Activated T-helper 2 cell treated with anti-CD3 and anti-CD28 coated beads, Interferon-gamma antibody, Interleukin-2, Interleukin-4, amounts not matched to agents 10 μg/mL and 5 μg/mL and 100 μg/mL, durations not matched to agents 14 hours and 24 hours and 36 hours (primary cell): Measurements from ENCODE around the gene MAGI2. TPM values are rescaled to one million over a fixed set of nuclear protein-coding genes. Genes with fewer than 3 reads are reported as not detected.

ENCODE experiments used
- DNase-seq: peaks from one replicate; pipeline ENCODE4 v3.0.0; 2021; ENCODE audit warnings: low spot score
- H3K27ac Mint-ChIP-seq: one replicate; pipeline ENCODE4 v1.8.0; 2021; ENCODE audit warnings: mixed read lengths
- H3K27me3 Mint-ChIP-seq: one replicate; pipeline ENCODE4 v1.8.0; 2021; ENCODE audit warnings: low read depth, mixed read lengths
- H3K36me3 Mint-ChIP-seq: one replicate; pipeline ENCODE4 v1.8.0; 2021; ENCODE audit warnings: low read depth, mixed read lengths
- H3K4me1 Mint-ChIP-seq: one replicate; pipeline ENCODE4 v1.8.0; 2021; ENCODE audit warnings: low read depth, mixed read lengths
- H3K4me3 Mint-ChIP-seq: one replicate; pipeline ENCODE4 v1.8.0; 2021; ENCODE audit warnings: low read depth, mild to moderate bottlenecking, moderate library complexity, mixed read lengths
- H3K9me3 Mint-ChIP-seq: one replicate; pipeline ENCODE4 v1.8.0; 2021; ENCODE audit warnings: mixed read lengths
- intact Hi-C: fragments of 100-400 bp; cut with micrococcal nuclease; formaldehyde crosslinking; loops from one replicate; pipeline ENCODE4 v1.15.1; 2023
- total RNA-seq: library from RNA; stranded (reverse); gene quantifications from 2 replicates; pipeline ENCODE4 v1.2.3, GENCODE V29; 2022

Gene MAGI2
- total RNA-seq, 1 donor from 2014 or later, result 0.21 TPM

DNA sequence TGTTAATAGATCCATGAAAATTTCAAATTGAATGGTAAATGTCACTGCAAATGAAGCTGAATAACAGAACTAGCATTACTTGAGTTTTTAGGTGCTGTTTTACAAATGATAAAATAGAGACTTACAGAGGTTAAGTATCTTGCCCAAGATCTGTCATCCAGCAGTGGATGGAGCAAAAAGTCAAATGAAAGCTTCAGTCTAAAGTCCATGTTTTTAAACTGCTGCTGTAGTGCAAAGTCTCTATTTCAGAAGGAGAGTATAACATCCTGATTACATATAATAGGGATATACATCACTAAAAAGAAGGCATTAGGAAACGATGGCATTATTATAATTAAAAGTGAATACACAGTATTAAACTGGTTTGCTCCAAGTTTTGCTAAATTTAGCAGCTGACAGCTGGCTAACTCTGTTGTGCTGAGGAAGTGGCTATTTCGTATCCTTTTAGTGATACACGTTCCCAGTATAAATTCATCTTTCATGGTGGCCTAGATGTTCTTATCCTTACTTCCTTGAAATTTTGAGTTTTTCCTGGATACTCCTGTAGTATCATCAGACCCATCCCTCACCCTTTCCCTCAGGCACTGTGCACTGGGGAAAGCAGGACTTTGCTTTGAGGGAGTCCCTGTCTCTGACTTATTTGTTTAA is 603.2 kb downstream of the MAGI2 start:
- Mint-ChIP-seq H3K4me3 (no peak overlapping the region), H3K27me3 (no peaks in the 10 kb centered on the region), H3K4me1 (no peaks in the 10 kb centered on the region), H3K9me3 (no peaks in the 10 kb centered on the region), H3K27ac (no peak overlapping the region), H3K36me3 (no peaks in the 10 kb centered on the region)
- intact Hi-C loops, result no loop called here
- DNase-seq, result no peak

DNA sequence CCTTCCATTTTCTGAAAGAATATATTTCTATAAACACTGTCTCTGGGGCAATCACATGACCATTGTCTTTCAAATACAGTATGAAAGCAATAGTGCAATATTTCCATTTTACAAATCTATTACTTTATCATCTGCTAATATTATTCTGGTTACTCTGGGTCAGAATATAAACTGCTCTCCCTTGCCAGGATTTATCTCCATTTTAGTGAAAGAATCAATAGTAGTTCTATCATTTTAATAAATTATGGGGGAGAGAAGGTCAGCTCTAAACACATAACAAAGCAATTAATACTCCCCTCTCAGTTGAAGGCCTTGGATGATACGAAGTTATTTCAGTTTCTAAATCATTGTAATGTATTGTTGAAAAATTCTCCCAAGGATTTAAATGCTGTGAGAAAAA is 608.3 kb downstream of the MAGI2 start:
- no peaks in the 10 kb centered on the region for H3K36me3 Mint-ChIP-seq
- DNase-seq, result no peak
- intact Hi-C loops, result no loop called here

DNA sequence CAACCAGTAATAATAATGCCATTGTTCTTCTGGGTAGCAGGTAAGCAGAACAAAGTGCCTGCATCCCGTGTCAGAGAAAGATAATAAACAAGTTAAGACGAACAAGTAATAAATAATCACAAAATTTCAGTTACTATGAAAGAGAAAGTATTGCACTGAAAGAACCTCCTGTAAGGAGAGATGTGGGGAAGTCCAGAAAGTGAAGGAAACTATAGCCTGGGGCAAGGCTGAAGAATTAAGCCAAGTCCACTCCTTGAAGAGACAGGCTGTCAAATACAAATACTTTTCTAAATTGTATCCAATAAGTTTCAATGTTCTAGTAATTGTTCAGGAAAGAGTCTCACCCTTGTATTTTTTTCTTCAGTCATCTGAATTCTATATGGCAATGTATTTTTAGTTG is 611.4 kb downstream of the MAGI2 start:
- no peak for DNase-seq
- H3K27me3 Mint-ChIP-seq, result no peaks in the 10 kb centered on the region
- H3K4me3 Mint-ChIP-seq, result no peak overlapping the region
- no peaks in the 10 kb centered on the region for H3K4me1 Mint-ChIP-seq
- intact Hi-C loops, result no loop called here
- no peak overlapping the region for H3K27ac Mint-ChIP-seq
- no peaks in the 10 kb centered on the region for H3K36me3 Mint-ChIP-seq
- no peaks in the 10 kb centered on the region for H3K9me3 Mint-ChIP-seq

More for the DNA sequence above, 608.3 kb downstream of the MAGI2 start:
- H3K4me3 Mint-ChIP-seq, result no peak overlapping the region
- H3K27me3 Mint-ChIP-seq, result no peaks in the 10 kb centered on the region
- H3K9me3 Mint-ChIP-seq, result no peaks in the 10 kb centered on the region
- no peak overlapping the region for H3K27ac Mint-ChIP-seq
- H3K4me1 Mint-ChIP-seq, result no peaks in the 10 kb centered on the region

DNA sequence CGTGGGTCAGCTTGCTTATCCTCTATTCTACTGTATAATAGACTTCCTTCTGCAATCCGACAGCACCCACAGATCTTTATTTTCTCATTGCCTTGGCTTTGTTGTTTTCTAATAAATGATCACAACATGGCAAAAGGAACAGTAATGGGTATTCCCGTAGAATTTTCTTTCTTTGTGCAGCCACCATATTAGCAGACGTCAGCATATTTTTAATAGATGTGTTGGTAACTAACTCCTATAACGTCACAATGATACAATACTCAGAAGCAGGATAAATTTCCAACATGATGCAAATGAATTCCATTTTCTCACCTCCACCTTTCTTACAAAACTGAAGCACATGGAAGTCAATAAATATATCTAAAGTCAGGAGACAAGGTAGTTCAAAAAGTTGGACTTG is 617.6 kb downstream of the MAGI2 start:
- Mint-ChIP-seq H3K4me1 (no peaks in the 10 kb centered on the region), H3K4me3 (no peak overlapping the region), H3K9me3 (peaks cover 4% of the 10 kb centered on the region), H3K36me3 (no peaks in the 10 kb centered on the region), H3K27me3 (no peaks in the 10 kb centered on the region), H3K27ac (no peak overlapping the region)
- intact Hi-C loops, result no loop called here
- no peak for DNase-seq

DNA sequence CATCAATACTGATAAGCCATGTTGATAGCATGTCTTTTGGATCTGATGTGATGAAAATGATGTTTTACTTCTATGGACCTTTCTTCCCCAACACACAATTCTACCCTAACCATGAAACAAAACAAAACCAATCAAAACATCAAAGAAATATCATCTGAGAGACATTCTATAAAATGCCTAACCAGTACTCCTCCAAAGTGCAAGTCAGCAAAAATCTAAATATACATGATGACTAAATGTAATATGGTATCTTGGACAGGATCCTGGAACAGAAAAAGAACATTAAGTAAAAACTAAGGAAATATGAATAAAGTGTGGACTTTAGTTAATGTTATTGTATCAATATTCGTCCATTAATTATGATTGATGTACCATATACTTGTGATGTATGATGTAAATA is 625.1 kb downstream of the MAGI2 start:
- no peak overlapping the region for H3K4me3 Mint-ChIP-seq
- no peak overlapping the region for H3K27ac Mint-ChIP-seq
- H3K27me3 Mint-ChIP-seq, result no peaks in the 10 kb centered on the region
- H3K9me3 Mint-ChIP-seq, result no peaks in the 10 kb centered on the region
- H3K36me3 Mint-ChIP-seq, result no peaks in the 10 kb centered on the region
- DNase-seq, result no peak
- H3K4me1 Mint-ChIP-seq, result no peaks in the 10 kb centered on the region
- intact Hi-C loops, result no loop called here

DNA sequence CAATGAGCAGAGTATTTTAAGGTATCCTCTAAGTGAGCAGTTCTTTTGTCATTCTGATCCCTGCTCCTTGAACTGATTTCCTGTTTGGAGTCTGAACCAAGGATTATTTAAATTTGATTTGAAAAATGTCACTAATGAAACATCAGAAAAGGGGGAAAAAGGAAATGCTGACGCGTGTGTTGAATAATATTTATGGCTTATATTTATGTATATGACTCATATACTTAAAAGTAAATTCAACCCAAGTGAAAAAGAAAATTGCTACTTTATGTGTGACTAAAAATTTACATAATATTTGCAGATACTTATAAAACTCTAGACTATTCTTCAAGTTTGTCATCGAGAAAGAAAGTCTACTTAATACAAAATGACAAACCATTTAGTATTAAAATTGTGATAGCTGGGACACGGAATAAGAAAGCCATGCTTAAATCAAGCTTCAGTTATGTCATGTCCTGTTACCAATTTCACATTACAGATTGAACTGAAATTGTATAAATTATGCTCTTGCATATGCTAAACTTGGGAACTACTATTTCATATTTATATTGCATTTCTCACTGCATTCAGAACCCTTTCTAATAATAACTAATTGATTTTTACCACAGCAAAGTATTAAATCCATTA is 649.9 kb downstream of the MAGI2 start:
- Mint-ChIP-seq H3K4me1 (no peaks in the 10 kb centered on the region), H3K27ac (no peak overlapping the region), H3K27me3 (no peaks in the 10 kb centered on the region), H3K4me3 (no peak overlapping the region), H3K36me3 (no peaks in the 10 kb centered on the region), H3K9me3 (peaks cover 16% of the 10 kb centered on the region)
- intact Hi-C loops, result no loop called here
- DNase-seq, result no peak

DNA sequence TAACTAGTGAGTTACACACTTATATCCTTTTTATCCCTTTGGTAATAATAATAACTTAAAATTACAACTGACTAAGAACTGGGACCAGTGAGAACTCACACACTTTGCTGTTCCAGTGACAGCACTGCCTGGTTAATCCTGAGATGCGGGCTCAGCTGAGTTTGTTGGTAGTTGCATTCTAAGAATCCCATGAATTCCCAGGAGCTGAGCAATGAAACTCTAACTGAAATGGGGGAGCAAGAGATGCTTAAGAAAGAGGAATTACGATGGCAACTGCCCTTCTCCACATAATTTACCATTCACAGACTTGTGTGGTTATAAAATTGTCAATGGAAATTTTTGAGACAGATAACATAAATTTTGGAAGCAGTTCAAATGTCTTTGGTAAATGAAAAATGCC is 659.4 kb downstream of the MAGI2 start:
- H3K4me1 Mint-ChIP-seq, result no peaks in the 10 kb centered on the region
- H3K27ac Mint-ChIP-seq, result no peak overlapping the region
- no peak for DNase-seq
- H3K4me3 Mint-ChIP-seq, result no peak overlapping the region
- H3K36me3 Mint-ChIP-seq, result no peaks in the 10 kb centered on the region
- H3K9me3 Mint-ChIP-seq, result peaks cover 11% of the 10 kb centered on the region
- H3K27me3 Mint-ChIP-seq, result no peaks in the 10 kb centered on the region
- intact Hi-C loops, result no loop called here

DNA sequence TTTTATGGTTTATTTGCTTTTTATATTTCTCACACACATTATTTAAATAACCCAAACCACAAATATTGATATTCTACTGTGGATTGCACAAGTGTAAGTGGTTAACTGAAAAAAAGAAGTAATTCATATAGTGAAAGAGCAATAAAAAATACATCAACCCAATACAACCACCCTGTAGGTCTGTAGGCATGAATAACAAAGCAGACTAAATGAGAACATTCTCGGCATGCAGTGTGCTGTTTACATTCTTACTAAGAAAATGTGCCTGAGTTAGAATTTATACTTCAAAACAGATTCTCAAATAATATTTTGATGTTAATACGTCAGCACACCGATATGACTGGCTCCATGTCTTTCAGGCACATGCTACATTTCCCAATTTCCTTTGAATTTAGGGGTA is 660.8 kb downstream of the MAGI2 start:
- Mint-ChIP-seq H3K36me3 (no peaks in the 10 kb centered on the region), H3K27me3 (no peaks in the 10 kb centered on the region), H3K27ac (no peak overlapping the region), H3K9me3 (peaks cover 11% of the 10 kb centered on the region), H3K4me1 (no peaks in the 10 kb centered on the region), H3K4me3 (no peak overlapping the region)
- intact Hi-C loops, result no loop called here
- DNase-seq, result no peak

DNA sequence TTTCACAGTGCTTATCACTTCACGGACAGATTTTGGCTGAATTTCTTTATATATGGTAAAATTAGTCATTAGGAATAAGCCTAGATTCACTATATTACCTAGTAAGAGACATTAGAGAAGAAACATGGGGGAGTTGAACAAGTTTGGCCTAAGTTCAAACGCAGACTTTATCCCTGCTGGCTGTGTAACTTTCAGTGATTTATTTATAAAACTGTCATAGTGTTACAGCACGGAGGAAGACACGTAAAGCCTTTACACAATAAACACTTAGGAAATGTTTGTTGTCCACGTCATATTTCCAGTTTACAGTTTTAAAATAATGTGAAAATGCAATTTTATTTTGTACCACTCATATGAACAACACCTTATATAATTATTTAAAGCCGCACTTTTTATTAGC is 661.5 kb downstream of the MAGI2 start:
- H3K4me3 Mint-ChIP-seq, result no peak overlapping the region
- no peaks in the 10 kb centered on the region for H3K36me3 Mint-ChIP-seq
- peaks cover 11% of the 10 kb centered on the region for H3K9me3 Mint-ChIP-seq
- H3K4me1 Mint-ChIP-seq, result no peaks in the 10 kb centered on the region
- DNase-seq, result no peak
- intact Hi-C loops, result no loop called here
- no peaks in the 10 kb centered on the region for H3K27me3 Mint-ChIP-seq
- no peak overlapping the region for H3K27ac Mint-ChIP-seq

DNA sequence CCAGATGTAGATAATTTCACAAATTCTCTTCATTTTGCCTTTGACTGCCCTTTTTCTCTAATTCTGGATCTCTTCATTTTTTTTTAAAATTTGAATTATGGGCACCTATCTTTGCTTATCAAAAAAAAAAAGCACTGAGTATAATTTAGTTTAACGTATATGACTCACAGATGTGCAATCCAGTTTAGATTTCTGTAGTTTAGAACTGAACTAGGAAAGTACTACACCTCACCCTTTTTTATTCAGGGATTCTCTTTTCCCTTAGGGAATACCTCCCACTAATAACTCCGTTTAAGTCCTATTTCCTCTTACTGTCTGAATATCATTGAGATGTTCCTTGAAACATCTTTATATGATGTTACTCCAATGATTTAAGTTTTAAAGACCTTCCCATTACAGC is 665.0 kb downstream of the MAGI2 start:
- DNase-seq, result no peak
- H3K36me3 Mint-ChIP-seq, result no peaks in the 10 kb centered on the region
- H3K4me1 Mint-ChIP-seq, result no peaks in the 10 kb centered on the region
- intact Hi-C loops, result no loop called here
- H3K9me3 Mint-ChIP-seq, result no peaks in the 10 kb centered on the region
- H3K27ac Mint-ChIP-seq, result no peak overlapping the region
- H3K27me3 Mint-ChIP-seq, result no peaks in the 10 kb centered on the region
- H3K4me3 Mint-ChIP-seq, result no peak overlapping the region

DNA sequence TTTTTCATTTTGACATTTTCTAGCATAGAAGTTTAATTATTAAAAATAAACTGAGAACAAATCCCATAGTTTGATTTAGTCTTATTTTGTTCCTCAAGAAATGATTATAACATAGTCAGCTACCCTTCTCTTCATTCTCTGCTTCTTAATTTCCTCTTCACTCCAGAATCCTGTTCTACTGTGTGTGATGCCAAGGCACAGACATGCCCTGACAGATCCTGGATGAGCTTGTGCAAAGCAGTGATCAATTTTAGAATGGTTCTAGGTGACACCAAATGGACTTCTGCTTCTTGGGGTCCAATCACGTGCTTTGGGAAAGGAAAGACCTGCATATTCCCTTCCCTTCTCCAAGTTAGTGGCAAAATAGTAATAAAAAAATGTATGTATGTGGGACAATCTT is 665.6 kb downstream of the MAGI2 start:
- no peak overlapping the region for H3K4me3 Mint-ChIP-seq
- no peaks in the 10 kb centered on the region for H3K9me3 Mint-ChIP-seq
- no peak for DNase-seq
- intact Hi-C loops, result no loop called here
- no peak overlapping the region for H3K27ac Mint-ChIP-seq
- H3K4me1 Mint-ChIP-seq, result no peaks in the 10 kb centered on the region
- no peaks in the 10 kb centered on the region for H3K36me3 Mint-ChIP-seq
- H3K27me3 Mint-ChIP-seq, result no peaks in the 10 kb centered on the region

DNA sequence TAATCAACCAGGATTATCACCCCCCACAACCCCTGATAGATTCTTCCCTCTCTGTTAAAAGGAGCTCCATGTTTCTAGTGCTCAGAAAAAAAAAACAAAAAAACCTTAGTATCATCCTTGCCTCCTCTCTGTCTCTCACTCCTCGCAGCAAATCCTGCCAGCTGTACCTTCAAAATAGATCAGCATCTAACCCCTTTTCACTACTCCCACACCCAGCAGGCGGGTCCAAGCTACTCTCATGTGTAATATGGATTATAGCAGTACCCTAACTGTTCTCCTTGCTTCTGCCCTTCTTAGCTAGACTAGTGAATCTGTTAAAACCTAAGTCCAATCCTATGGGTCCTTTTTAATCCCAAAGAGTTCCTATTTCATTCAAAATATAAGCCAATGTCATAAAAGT is 667.4 kb downstream of the MAGI2 start:
- Mint-ChIP-seq H3K9me3 (no peaks in the 10 kb centered on the region), H3K27ac (no peak overlapping the region), H3K36me3 (no peaks in the 10 kb centered on the region), H3K27me3 (no peaks in the 10 kb centered on the region), H3K4me3 (no peak overlapping the region), H3K4me1 (no peaks in the 10 kb centered on the region)
- DNase-seq, result no peak
- intact Hi-C loops, result no loop called here

DNA sequence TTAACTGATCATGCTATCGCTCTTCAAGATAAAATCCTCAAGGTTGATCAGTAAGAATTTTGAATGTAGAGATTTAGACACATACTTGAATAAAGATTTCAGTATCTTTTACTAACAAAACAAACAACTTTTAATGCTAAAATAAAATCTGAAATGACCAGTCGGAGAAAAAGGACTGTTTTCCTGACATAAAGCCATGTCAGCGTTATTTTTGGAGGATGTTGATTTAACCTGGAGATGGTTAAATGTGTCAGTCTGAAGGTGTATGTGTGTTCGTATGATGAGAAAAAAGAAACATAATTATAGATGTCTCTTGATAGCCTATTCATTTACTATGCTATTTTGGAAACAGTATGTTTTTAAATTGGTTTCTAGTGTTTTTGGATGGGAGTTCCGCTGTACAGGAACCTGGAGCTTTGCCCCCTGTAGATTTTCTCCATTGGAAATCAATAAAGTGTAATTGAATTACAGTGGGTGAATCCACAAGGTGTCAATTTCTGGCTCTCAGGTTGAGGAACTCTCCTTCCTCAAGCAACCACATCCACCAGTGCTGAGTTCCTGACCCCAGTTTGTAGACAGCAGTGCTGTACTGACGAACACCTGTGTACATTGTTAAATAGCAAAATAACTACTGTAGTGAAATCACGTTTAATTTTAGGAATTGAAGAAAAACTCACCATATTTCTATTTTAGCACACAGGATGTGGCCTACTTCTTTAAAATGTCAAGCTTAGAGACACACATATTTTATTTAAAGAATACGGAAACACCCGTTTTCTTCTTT is 670.1 kb downstream of the MAGI2 start:
- Mint-ChIP-seq H3K27me3 (no peaks in the 10 kb centered on the region), H3K27ac (no peak overlapping the region), H3K36me3 (no peaks in the 10 kb centered on the region), H3K9me3 (no peaks in the 10 kb centered on the region), H3K4me1 (no peaks in the 10 kb centered on the region), H3K4me3 (no peak overlapping the region)
- no peak for DNase-seq
- intact Hi-C loops, result no loop called here
